Mesenteric fat pad (tissue), 1 donor: ENCODE results near the gene KNCN. TPM values are rescaled to one million over a fixed set of nuclear protein-coding genes. Genes with fewer than 3 reads are reported as not detected.

Source experiments
- DNase-seq: peaks from one replicate; pipeline ENCODE4 v3.0.0-alpha.2; 2020; ENCODE audit warnings: low spot score
- total RNA-seq: library from RNA; stranded (reverse); fragmentation: NEBNext Ultra II Directional; extraction: Animal tissue kit (Norgen Biotek cat#: 25700); gene quantifications from one replicate; pipeline ENCODE4 v1.2.1, GENCODE V29; 2021
- donor health status: DM: yes; HTN: yes; CAD: no.

The KNCN gene
- total RNA-seq, 1 donor from 2014 or later = not detected

- no peak for DNase-seq
Measured at GRCh38 chr1:46506470-46507219, 44.8 kb downstream of the KNCN start.

GRCh38 chr1:46503421-46503820, 48.0 kb downstream of the KNCN start:
- no peak for DNase-seq

- DNase-seq = no peak
Measured at GRCh38 chr1:46501528-46501927, 49.9 kb downstream of the KNCN start.

GRCh38 chr1:46497665-46498064, 53.8 kb downstream of the KNCN start:
- DNase-seq = no peak

- DNase-seq = no peak
Measured at GRCh38 chr1:46497020-46497419, 54.4 kb downstream of the KNCN start.

GRCh38 chr1:46496505-46496904, 54.9 kb downstream of the KNCN start:
- no peak for DNase-seq

GRCh38 chr1:46495778-46496177, 55.7 kb downstream of the KNCN start:
- DNase-seq = no peak

Other genes starting within 250 kb of the KNCN start
- gene LRRC41, start 248.0 kb downstream of the KNCN start, total RNA-seq = 70.0 TPM
- gene UQCRH, start 247.9 kb downstream of the KNCN start, total RNA-seq = 255 TPM
- gene NSUN4, start 210.8 kb downstream of the KNCN start, total RNA-seq = 28.1 TPM
- 16.4 TPM for gene FAAH, start 157.3 kb downstream of the KNCN start, total RNA-seq
- gene DMBX1, start 61.8 kb downstream of the KNCN start, total RNA-seq = 0.45 TPM
- gene MKNK1, start 52.6 kb upstream of the KNCN start, total RNA-seq = 90.8 TPM
- gene MOB3C, start 65.2 kb upstream of the KNCN start, total RNA-seq = 44.6 TPM
- 52.3 TPM for gene ATPAF1, start 116.7 kb upstream of the KNCN start, total RNA-seq
- not detected for gene TEX38, start 120.2 kb upstream of the KNCN start, total RNA-seq
- 96.6 TPM for gene EFCAB14, start 167.5 kb upstream of the KNCN start, total RNA-seq
- gene CYP4B1, start 247.4 kb upstream of the KNCN start, total RNA-seq = 106 TPM